Measurements from ENCODE around the gene SETD5. TPM values are rescaled to one million over a fixed set of nuclear protein-coding genes. Genes with fewer than 3 reads are reported as not detected.

SETD5 gene
- total RNA-seq, 4 donors from 2014 or later: 84.0 to 158 (median 114) TPM

DNA sequence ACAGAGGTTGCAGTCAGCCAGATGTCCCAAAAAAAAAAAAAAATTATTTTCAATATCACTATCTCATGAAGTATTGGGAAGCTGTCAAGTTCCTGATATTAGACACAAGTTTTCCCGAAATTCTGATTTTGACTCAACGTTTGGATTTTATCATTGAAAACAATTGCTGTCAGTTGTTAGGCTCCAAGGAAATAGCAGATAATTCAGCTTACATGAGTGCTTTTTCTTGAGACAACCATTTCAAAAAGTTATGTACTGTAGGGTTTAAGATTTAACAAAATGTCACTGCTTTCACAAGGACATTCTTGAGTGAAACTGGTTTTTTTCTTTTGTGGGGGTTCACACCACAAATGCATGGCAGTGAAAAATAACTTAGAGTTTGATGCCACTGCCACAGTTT is 9.3 kb upstream of the SETD5 start:
- Histone ChIP-seq H3K36me3 (peaks cover 48 to 71% of the 10 kb centered on the region in 2 donors), H3K9me3 (no peaks in the 10 kb centered on the region), H3K27ac (no peak overlapping the region), H3K4me3 (replicated peaks in 1 of 3) (no peak overlapping the region), H3K27me3 (no peaks in the 10 kb centered on the region), H3K4me1 (peaks cover 8 to 12% of the 10 kb centered on the region in 2 donors)
- intact Hi-C loops (cut with DNase I): no loop called here
- DNase-seq: no peak
- no peak for TF ChIP-seq POLR2A (IDR thresholded peaks at IDR 0.05)
- TF ChIP-seq, protein P1, sequence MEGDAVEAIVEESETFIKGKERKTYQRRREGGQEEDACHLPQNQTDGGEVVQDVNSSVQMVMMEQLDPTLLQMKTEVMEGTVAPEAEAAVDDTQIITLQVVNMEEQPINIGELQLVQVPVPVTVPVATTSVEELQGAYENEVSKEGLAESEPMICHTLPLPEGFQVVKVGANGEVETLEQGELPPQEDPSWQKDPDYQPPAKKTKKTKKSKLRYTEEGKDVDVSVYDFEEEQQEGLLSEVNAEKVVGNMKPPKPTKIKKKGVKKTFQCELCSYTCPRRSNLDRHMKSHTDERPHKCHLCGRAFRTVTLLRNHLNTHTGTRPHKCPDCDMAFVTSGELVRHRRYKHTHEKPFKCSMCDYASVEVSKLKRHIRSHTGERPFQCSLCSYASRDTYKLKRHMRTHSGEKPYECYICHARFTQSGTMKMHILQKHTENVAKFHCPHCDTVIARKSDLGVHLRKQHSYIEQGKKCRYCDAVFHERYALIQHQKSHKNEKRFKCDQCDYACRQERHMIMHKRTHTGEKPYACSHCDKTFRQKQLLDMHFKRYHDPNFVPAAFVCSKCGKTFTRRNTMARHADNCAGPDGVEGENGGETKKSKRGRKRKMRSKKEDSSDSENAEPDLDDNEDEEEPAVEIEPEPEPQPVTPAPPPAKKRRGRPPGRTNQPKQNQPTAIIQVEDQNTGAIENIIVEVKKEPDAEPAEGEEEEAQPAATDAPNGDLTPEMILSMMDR (IDR thresholded peaks at IDR 0.05): no peak
- 87 to 89% methylated on average over 2 of the region's 2 CpGs for WGBS, 2 donors

DNA sequence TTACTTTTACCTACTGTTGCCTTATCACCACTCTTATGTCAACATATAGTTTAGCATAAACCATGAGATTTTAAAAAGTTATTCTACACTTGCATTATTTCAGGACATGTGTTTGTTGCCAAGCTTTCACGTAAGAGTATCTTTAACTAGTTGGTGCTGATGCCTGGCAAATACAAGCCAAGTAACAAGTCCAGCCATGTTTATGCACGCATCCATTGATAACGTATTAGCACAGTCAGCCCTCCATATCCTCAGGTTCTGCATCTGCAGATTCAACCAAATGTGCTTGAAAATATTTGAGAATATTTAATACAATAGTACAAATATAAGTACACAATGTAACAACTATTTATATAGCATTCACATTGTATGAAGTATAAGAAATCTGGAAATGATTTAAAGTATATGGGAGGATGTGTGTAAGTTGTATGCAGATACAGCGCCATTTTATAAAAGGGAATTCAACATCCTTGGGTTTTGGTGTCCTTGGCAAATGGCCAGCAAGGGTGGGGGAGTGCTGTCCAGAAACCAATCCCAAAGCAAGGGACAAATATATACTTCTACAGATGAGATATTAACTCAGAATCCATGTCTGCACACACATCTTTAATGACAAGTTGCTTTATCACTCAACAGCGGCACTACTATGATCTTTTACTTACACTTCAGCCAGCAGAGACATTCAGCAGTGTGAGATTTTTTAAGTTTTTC is 8.7 kb upstream of the SETD5 start:
- Histone ChIP-seq H3K4me1 (peaks cover 8 to 12% of the 10 kb centered on the region in 2 donors), H3K36me3 (peaks cover 48 to 71% of the 10 kb centered on the region in 2 donors), H3K9me3 (no peaks in the 10 kb centered on the region), H3K27me3 (no peaks in the 10 kb centered on the region), H3K4me3 (replicated peaks in 1 of 3) (no peak overlapping the region), H3K27ac (no peak overlapping the region)
- 94 to 97% methylated on average over 5 of the region's 5 CpGs for WGBS, 2 donors
- TF ChIP-seq, protein P1 (IDR thresholded peaks at IDR 0.05): no peak
- TF ChIP-seq POLR2A (IDR thresholded peaks at IDR 0.05): no peak
- intact Hi-C loops (cut with DNase I): no loop called here
- DNase-seq: no peak

DNA sequence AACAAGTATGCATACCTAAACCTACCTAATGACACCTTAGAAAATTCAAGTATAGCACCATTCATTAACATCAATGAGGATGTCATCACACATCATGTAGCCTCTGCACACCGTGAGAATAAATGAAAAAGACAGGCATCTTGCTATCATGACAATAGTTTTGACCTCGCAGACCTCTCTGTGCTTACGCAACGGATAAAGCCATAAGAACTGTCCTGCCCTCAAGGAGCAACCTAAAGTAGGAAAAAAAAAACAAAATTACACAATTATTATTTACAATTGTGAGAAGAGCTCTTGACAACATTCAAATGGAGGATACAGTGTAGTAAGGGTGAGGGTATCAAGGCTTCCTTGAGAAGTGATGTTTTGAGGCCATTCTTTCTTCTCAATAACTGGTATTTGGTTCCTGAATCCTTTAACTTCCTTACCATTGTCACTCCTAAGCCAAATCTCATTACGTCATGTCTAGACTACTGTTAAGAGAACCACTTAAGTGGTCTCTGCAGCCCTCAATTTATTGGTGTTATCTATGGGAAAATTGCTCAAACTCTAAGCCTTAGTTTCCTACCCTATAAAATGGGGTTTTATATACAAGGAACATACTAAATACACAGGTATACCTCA is 7.0 kb upstream of the SETD5 start:
- Histone ChIP-seq H3K36me3 (peaks cover 38 to 56% of the 10 kb centered on the region in 2 donors), H3K4me1 (peaks cover 10 to 22% of the 10 kb centered on the region in 2 donors), H3K27ac (no peak overlapping the region), H3K27me3 (no peaks in the 10 kb centered on the region), H3K4me3 (replicated peaks in 1 of 3) (no peak overlapping the region), H3K9me3 (no peaks in the 10 kb centered on the region)
- DNase-seq: no peak
- intact Hi-C loops (cut with DNase I): no loop called here
- WGBS, 2 donors: 95 to 96% methylated on average over 5 of the region's 5 CpGs
- TF ChIP-seq, protein P1 (IDR thresholded peaks at IDR 0.05): no peak
- no peak for TF ChIP-seq POLR2A (IDR thresholded peaks at IDR 0.05)

DNA sequence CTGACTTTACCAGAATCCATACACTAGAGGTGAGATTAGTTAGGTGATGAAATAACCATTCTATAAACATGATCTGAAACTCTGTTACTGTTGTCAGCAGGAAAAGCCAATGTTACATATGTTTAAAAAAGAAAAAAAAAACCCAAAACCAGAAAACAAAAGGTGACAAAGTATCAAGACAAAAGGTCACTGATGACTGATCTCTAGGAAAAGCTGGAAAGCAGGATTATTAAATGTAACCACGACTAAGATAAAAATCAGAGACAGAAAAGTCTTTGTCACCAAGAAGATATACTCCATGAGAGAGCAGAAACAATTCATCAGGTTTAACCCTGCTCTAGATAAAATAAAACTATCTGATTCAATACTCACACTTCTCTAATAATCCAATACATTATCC is 5.4 kb upstream of the SETD5 start:
- Histone ChIP-seq H3K36me3 (peaks cover 38 to 48% of the 10 kb centered on the region in 2 donors), H3K4me3 (replicated peaks in 1 of 3) (no peak overlapping the region), H3K27me3 (no peaks in the 10 kb centered on the region), H3K4me1 (peaks cover 13 to 24% of the 10 kb centered on the region in 2 donors), H3K27ac (no peak overlapping the region), H3K9me3 (no peaks in the 10 kb centered on the region)
- 44 to 51% methylated on average over 1 of the region's 1 CpG for WGBS, 2 donors
- TF ChIP-seq, protein P1 (IDR thresholded peaks at IDR 0.05): no peak
- TF ChIP-seq POLR2A (IDR thresholded peaks at IDR 0.05): no peak
- intact Hi-C loops (cut with DNase I): no loop called here
- no peak for DNase-seq
